IMR-90 (cell line): ENCODE data around the gene WDR27. TPM values are rescaled to one million over a fixed set of nuclear protein-coding genes. Genes with fewer than 3 reads are reported as not detected.

ENCODE experiments used
- ATAC-seq: fragments of 200-7000 bp; cut with Tn5 transposase; 2 replicates; pipeline ENCODE4 v1.9.1; 2020; ENCODE audit warnings: low read depth, mild to moderate bottlenecking, moderate library complexity
- BruUV-seq: library from RNA; stranded (reverse); fragments of 400-500 nt; replicated peaks from 2 replicates; lab custom pipeline; 2021; lab: Mats Ljungman, UMichigan
- CTCF ChIA-PET: fragments of 300-600 bp; formaldehyde crosslinking; extraction: SDS; loops from one replicate; lab custom pipeline; 2021; ENCODE audit warnings: antibody characterized with exemption; lab: Yijun Ruan, JAX
- POLR2A ChIA-PET: fragments of 300-600 bp; sonication (Branson Sonifier 250); formaldehyde crosslinking; loops from one replicate; lab custom pipeline; 2022; ENCODE audit warnings: antibody characterized with exemption; ENCODE audit not compliant: unreplicated experiment; lab: Charles Lee
- DNase-seq: peaks from one replicate; pipeline ENCODE4 v3.0.0; 2013
- H2AFZ ChIP-seq: replicated peaks from 2 replicates; pipeline ENCODE3; 2013; ENCODE audit warnings: low read length, mild to moderate bottlenecking; ENCODE audit not compliant: poor library complexity
- H2AK5ac ChIP-seq: 2 replicates; pipeline ENCODE4 v1.6.1; 2013; ENCODE audit warnings: low read depth, low read length, inconsistent platforms
- H2AK9ac ChIP-seq: replicated peaks from 2 replicates; pipeline ENCODE3; 2013; ENCODE audit warnings: mild to moderate bottlenecking, low read depth, low read length, moderate library complexity; ENCODE audit not compliant: poor library complexity
- H2BK120ac ChIP-seq: 2 replicates; pipeline ENCODE4 v1.6.1; 2013; ENCODE audit warnings: low read depth, low read length, inconsistent platforms
- H2BK15ac ChIP-seq: 3 replicates; pipeline ENCODE4 v1.6.1; 2013; ENCODE audit warnings: low read depth, low read length, inconsistent platforms
- H2BK20ac ChIP-seq: 2 replicates; pipeline ENCODE4 v1.6.1; 2013; ENCODE audit warnings: low read depth, mild to moderate bottlenecking, inconsistent platforms, low read length, moderate library complexity
- H2BK5ac ChIP-seq: 2 replicates; pipeline ENCODE4 v1.6.1; 2013; ENCODE audit warnings: mild to moderate bottlenecking, low read depth, low read length, inconsistent platforms; ENCODE audit not compliant: poor library complexity, severe bottlenecking
- H3K14ac ChIP-seq: replicated peaks from 2 replicates; pipeline ENCODE4 v1.6.1; 2013; ENCODE audit warnings: low read depth, low read length, inconsistent platforms
- H3K18ac ChIP-seq: 2 replicates; pipeline ENCODE4 v1.6.1; 2013; ENCODE audit warnings: low read depth, low read length, control low read depth
- H3K23ac ChIP-seq: 2 replicates; pipeline ENCODE4 v1.6.1; 2013; ENCODE audit warnings: low read depth, low read length, inconsistent platforms
- H3K27ac ChIP-seq: 2 replicates; pipeline ENCODE4 v1.5.1; 2013; ENCODE audit warnings: mild to moderate bottlenecking, control low read depth, low read length; ENCODE audit not compliant: insufficient read depth
- H3K27me3 ChIP-seq: 2 replicates; pipeline ENCODE4 v1.6.1; 2013; ENCODE audit warnings: low read length; ENCODE audit not compliant: control insufficient read depth, insufficient read depth
- H3K36me3 ChIP-seq: 2 replicates; pipeline ENCODE4 v1.6.1; 2013; ENCODE audit warnings: low read length, mixed read lengths; ENCODE audit not compliant: control insufficient read depth, insufficient read depth
- H3K4ac ChIP-seq: 2 replicates; pipeline ENCODE4 v1.6.1; 2013; ENCODE audit warnings: low read depth, low read length, inconsistent platforms
- H3K4me1 ChIP-seq: 2 replicates; pipeline ENCODE4 v1.6.1; 2013; ENCODE audit warnings: low read length, mixed read lengths; ENCODE audit not compliant: control insufficient read depth, insufficient read depth
- H3K4me2 ChIP-seq: 2 replicates; pipeline ENCODE4 v1.6.1; 2013; ENCODE audit warnings: low read depth, mild to moderate bottlenecking, control low read depth, low read length, moderate library complexity
- H3K4me3 ChIP-seq: 2 replicates; pipeline ENCODE4 v1.5.1; 2013; ENCODE audit warnings: low read depth, mild to moderate bottlenecking, control low read depth, low read length, moderate library complexity; ENCODE audit not compliant: insufficient read depth
- H3K56ac ChIP-seq: 2 replicates; pipeline ENCODE4 v1.6.1; 2013; ENCODE audit warnings: low read length, inconsistent platforms; ENCODE audit not compliant: insufficient read depth; ENCODE audit errors: extremely low read depth
- H3K79me1 ChIP-seq, 2 experiments: 2 replicates each; pipeline ENCODE4 v1.6.1; 2013; ENCODE audit warnings: low read length in 2 of 2, inconsistent platforms in 1 of 2, low read depth in 1 of 2
- H3K9ac ChIP-seq: 2 replicates; pipeline ENCODE4 v1.6.1; 2013; ENCODE audit warnings: low read depth, low read length, control low read depth
- H3K9me1 ChIP-seq: 2 replicates; pipeline ENCODE4 v1.6.1; 2013; ENCODE audit warnings: low read length, inconsistent platforms; ENCODE audit not compliant: insufficient read depth
- H3K9me3 ChIP-seq: 2 replicates; pipeline ENCODE4 v1.6.1; 2013; ENCODE audit warnings: low read length; ENCODE audit not compliant: control insufficient read depth, insufficient read depth
- H4K20me1 ChIP-seq: 2 replicates; pipeline ENCODE4 v1.6.1; 2013; ENCODE audit warnings: low read length, inconsistent platforms; ENCODE audit not compliant: insufficient read depth
- H4K5ac ChIP-seq: 2 replicates; pipeline ENCODE4 v1.6.1; 2013; ENCODE audit warnings: mild to moderate bottlenecking, low read depth, low read length, control low read depth
- H4K8ac ChIP-seq, 2 experiments: 2 replicates each; pipeline ENCODE4 v1.6.1; 2013; ENCODE audit warnings: low read depth in 2 of 2, low read length in 2 of 2, control low read depth in 1 of 2, inconsistent platforms in 1 of 2
- H4K91ac ChIP-seq: 2 replicates; pipeline ENCODE4 v1.6.1; 2013; ENCODE audit warnings: low read depth, low read length, inconsistent platforms; ENCODE audit not compliant: insufficient read depth
- BHLHE40 ChIP-seq: fragments of 150-350 bp; IDR thresholded peaks from 2 replicates; pipeline ENCODE4 v1.6.1; 2016; ENCODE audit warnings: mild to moderate bottlenecking, low read depth, low read length
- CHD1 ChIP-seq: IDR thresholded peaks from 2 replicates; pipeline ENCODE4 v1.6.1; 2012; ENCODE audit warnings: low read depth, low read length, improper control_type of control experiment
- CTCF ChIP-seq: conservative IDR thresholded peaks from 2 replicates; pipeline ENCODE4 v1.5.1; 2012; ENCODE audit warnings: mild to moderate bottlenecking, low read depth, low read length, improper control_type of control experiment
- FOS ChIP-seq: fragments of 150-350 bp; IDR thresholded peaks from 2 replicates; pipeline ENCODE4 v1.6.1; 2016; ENCODE audit warnings: low read depth, low read length
- MAFK ChIP-seq: IDR thresholded peaks from 2 replicates; pipeline ENCODE4 v1.6.1; 2012; ENCODE audit warnings: low read depth, low read length, improper control_type of control experiment
- MAZ ChIP-seq: IDR thresholded peaks from 2 replicates; pipeline ENCODE4 v1.6.1; 2012; ENCODE audit warnings: low read depth, mild to moderate bottlenecking, low read length, improper control_type of control experiment, moderate library complexity, borderline replicate concordance
- NFE2L2 ChIP-seq: fragments of 150-350 bp; IDR thresholded peaks from 2 replicates; pipeline ENCODE4 v1.6.1; 2016; ENCODE audit warnings: low read depth, mild to moderate bottlenecking, low read length
- POLR2A ChIP-seq: IDR thresholded peaks from 2 replicates; pipeline ENCODE4 v1.6.1; 2012; ENCODE audit warnings: mild to moderate bottlenecking, low read depth, low read length
- RFX5 ChIP-seq: IDR thresholded peaks from 2 replicates; pipeline ENCODE4 v1.8.0; 2012; ENCODE audit warnings: low read depth, mild to moderate bottlenecking, low read length, moderate library complexity
- SMC3 ChIP-seq: fragments of 150-350 bp; IDR thresholded peaks from 2 replicates; pipeline ENCODE4 v1.6.1; 2016; ENCODE audit warnings: low read depth, mild to moderate bottlenecking, antibody characterized with exemption, low read length, moderate library complexity
- USF2 ChIP-seq: fragments of 150-350 bp; IDR thresholded peaks from 2 replicates; pipeline ENCODE4 v1.6.1; 2017; ENCODE audit warnings: mild to moderate bottlenecking, antibody characterized with exemption, low read length, low read depth
- WGBS, 2 experiments: methylation state at CpG; one replicate each; pipeline versions ENCODE4 v1.1.5 to v1.1.7; 2013; ENCODE audit warnings: missing lambda C conversion rate in 2 of 2; ENCODE audit not compliant: insufficient read length in 1 of 2; ENCODE audit errors: extremely low coverage in 2 of 2; 5-methylcytosine and 5-hydroxymethylcytosine counted together
- dilution Hi-C: fragments of 300-500 bp; cut with HindIII; formaldehyde crosslinking; loops from one replicate; pipeline ENCODE4 v1.14.3; 2018; ENCODE audit warnings: low sequenced_read_pairs; ENCODE audit not compliant: unreplicated experiment
- in situ Hi-C: fragments of 300-500 bp; cut with MboI; formaldehyde crosslinking; loops from 3 replicates; pipeline ENCODE4 v1.14.3; 2019; ENCODE audit warnings: low sequenced_read_pairs, inconsistent platforms, mixed read lengths
- intact Hi-C: fragments of 100-400 bp; cut with micrococcal nuclease; formaldehyde crosslinking; loops from 2 replicates; pipeline ENCODE4 v1.10.0; 2022
- polyA plus RNA-seq, 3 experiments: library from polyadenylated mRNA; depleted of rRNA; stranded (reverse); fragments of >200 nt; gene quantifications; 2 replicates each; pipeline ENCODE4 v1.2.3, GENCODE V29; 2012; ENCODE audit warnings: low replicate concordance in 1 of 3
- total RNA-seq: library from RNA; depleted of rRNA; stranded (reverse); fragments of >200 nt; gene quantifications from 2 replicates; pipeline ENCODE4 v1.2.3, GENCODE V29; 2012

The WDR27 gene
- total and polyA plus RNA-seq, 2 of the 4 experiments (the other 2 are of a cell fraction), result 7.0 to 18.5 TPM

GRCh38 chr6:169652896-169653295, 48.9 kb downstream of the WDR27 start:
- Histone ChIP-seq H3K14ac (no peak overlapping the region), H3K27ac (no peak overlapping the region), H2BK15ac (no peak overlapping the region), H2AK9ac (no peak overlapping the region), H2AFZ (no peak overlapping the region), H3K36me3 (peaks cover 20% of the 10 kb centered on the region), H3K27me3 (no peaks in the 10 kb centered on the region), H3K4me1 (no peaks in the 10 kb centered on the region), H3K9me3 (no peaks in the 10 kb centered on the region), H4K20me1 (no peaks in the 10 kb centered on the region), H3K4me3 (no peak overlapping the region), H3K4me2 (no peak overlapping the region), H2BK20ac (no peak overlapping the region), H3K18ac (no peak overlapping the region), H4K8ac (no peak overlapping the region), H2AK5ac (no peak overlapping the region), H2BK120ac (no peak overlapping the region), H3K9me1 (0 out of 2 replicates have a peak, but pooled peaks cover 5% of the 10 kb centered on the region), H3K56ac (no peak overlapping the region), H3K4ac (no peak overlapping the region), H3K9ac (no peak overlapping the region), H2BK5ac (no peak overlapping the region), H3K23ac (no peak overlapping the region), H3K79me1 (no peaks in the 10 kb centered on the region), H4K5ac (no peak overlapping the region), H4K91ac (no peak overlapping the region)
- BruUV-seq, result no TSS peak
- TF ChIP-seq POLR2A, result no peak
- TF ChIP-seq BHLHE40, result no peak
- TF ChIP-seq CHD1, result no peak
- TF ChIP-seq NFE2L2, result no peak
- no peak for TF ChIP-seq CTCF
- TF ChIP-seq MAFK, result no peak
- no peak for TF ChIP-seq RFX5
- no peak for TF ChIP-seq MAZ
- no peak for TF ChIP-seq USF2
- no peak for TF ChIP-seq FOS
- TF ChIP-seq SMC3, result no peak
- intact Hi-C loops, result loop anchor here (10.0 kb wide), 2 partner anchors 698 to 758 kb away; no protein-coding TSS in a partner anchor
- ChIA-PET CTCF (interaction anchor here (1.0 kb wide), 1 partner anchor 538 kb away, joined by 3 read pairs; no protein-coding TSS in a partner anchor), POLR2A (no interaction called here)
- dilution Hi-C loops, result no loop called here
- in situ Hi-C loops, result no loop called here
- no peak for ATAC-seq
- no CpG with 5 or more reads among the region's 11 CpGs for WGBS, 2 experiments
- DNase-seq, result no peak
